NCI-H446 treated with DMSO at 0.1 percent for 48 hours (cell line): Measurements from ENCODE around the gene CEP164.

Experiments
- DNase-seq: peaks from one replicate; lab custom pipeline; 2025; lab: John Stamatoyannopoulos, UW

CEP164 gene

DNA sequence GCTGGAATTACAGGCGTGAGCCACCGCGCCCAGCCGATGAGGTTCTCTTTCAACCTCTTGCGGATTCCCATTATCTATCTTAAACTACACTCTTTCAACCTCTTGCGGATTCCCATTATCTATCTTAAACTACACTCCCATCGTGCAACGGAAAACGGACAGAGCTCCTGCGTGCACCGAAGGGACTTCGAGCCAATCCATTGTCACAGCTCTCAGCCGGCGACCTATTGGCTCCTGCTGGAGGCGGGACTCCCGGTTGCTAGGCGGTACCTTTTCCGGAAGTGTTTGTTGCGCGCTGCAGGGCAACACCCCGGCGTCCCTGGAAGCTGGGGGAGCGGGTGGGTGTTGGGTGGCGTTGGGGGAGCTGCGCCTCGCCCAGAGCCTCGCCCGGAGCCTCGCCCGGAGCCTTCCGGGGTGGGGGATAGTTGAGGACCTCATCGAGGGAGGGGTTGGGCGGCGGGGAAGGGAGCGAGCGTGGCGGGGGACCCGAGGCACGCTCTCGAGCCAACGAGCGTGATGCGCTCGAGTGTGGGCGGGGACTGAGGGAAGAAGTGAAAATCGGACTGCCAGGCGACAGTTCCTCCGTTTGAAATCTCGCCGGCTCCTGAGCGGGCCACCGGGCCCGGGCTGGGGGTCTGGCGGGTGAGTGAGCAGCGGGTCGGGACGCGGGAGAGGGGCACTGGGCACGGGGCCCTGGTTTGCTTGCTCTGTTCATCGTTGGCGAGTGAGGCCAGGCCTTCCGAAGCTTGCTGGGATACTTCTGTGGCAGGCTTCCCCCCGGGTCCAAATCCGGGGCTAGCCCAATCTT is at the start of gene CEP164:
TSS of gene CEP164 (plus strand) at position 288 of the 808 bp plus-strand sequence. CDS start 10,733 bp downstream, outside the sequence.
- peak; percentile 95 for DNase-seq

DNA sequence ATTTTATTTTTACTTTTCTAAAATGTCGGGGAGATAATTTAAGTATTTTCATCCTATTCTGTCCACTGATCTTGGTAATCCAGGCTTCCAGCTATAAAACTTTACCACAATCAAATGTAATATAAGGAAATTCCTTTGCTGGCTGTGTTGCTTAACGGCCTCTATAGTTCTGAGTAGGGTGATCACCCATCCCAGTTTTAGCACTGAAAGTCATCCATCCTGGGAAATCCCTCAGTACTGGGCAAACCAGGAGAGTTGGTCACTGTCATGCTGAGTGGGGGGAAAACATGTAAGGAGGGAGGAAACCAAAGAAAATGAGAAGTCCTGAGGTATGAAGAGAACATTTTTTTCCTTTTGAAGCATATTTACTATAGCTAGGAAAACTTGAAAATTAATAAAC is 49.3 kb upstream of the CEP164 start:
- no peak for DNase-seq

DNA sequence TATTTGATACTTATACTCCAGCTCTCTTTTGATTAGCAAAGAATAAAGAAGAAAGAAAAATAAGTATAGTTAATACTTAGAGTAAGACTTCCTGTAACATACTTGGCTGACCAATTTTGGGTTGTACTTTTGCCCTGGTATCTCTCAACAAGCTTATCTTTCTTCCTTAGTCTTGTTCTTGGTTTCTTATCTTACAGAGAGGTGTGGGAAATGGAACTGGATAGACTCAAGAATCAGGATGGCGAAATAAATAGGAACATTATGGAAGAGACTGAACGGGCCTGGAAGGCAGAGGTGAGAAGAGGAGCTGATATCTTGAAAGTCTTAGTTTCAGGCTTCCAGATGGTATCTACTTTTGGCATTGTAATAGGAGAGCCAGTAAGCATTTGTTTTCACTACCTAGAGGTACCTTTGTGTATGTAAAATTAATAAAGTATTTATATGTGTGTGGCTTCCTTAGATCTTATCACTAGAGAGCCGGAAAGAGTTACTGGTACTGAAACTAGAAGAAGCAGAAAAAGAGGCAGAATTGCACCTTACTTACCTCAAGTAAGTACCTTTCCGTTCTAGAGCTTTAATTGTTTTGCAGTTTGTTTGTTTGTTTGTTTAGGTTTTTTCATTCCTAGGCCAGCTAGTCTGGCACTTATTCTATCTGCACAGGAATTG is 47.8 kb upstream of the CEP164 start:
- DNase-seq = no peak

DNA sequence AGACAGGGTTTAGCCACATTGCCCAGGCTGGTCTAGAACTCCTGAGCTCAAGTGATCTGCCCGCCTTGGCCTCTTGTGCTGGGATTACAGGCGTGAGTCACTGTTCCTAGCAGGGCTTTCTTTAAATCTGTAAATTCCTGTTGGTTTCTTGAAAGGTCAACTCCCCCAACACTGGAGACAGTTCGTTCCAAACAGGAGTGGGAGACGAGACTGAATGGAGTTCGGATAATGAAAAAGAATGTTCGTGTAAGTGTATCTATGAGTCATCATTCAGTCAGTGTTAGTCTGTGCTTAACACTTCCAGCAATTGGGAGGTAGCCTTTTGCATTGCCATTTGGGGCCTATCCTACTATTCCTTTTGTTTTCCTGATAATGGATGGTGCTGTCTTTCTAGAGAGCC is 46.5 kb upstream of the CEP164 start:
- DNase-seq = no peak

DNA sequence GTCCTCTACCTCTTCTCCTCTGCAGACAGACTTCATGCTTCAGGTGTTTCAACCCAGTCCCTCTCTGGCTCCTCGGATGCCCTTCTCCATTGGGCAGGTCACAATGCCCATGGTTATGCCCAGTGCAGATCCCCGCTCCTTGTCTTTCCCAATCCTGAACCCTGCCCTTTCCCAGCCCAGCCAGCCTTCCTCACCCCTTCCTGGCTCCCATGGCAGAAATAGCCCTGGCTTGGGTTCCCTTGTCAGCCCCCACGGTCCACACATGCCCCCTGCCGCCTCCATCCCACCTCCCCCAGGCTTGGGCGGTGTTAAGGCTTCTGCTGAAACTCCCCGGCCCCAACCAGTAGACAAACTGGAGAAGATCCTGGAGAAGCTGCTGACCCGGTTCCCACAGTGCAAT is 45.8 kb upstream of the CEP164 start:
- DNase-seq = no peak

DNA sequence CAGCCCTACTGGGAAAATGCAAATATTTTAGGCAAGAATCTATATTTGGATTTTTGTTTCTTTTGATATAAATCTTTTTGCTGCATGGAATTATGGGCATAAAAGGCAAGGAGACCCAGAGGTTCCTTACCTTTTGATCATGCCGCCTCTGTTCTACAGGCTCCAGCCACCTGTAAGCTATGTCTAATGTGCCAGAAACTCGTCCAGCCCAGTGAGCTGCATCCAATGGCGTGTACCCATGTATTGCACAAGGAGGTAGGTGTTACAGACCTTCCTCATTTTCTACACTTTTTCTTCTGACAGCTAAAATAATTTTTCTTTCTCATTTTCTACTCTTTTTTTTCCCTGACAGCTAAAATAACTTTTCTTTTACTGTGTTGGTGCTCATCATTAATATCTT is 44.7 kb upstream of the CEP164 start:
- DNase-seq = no peak

GRCh38 chr11:117284053-117284452 is 43.6 kb upstream of the CEP164 start:
- no peak for DNase-seq

DNA sequence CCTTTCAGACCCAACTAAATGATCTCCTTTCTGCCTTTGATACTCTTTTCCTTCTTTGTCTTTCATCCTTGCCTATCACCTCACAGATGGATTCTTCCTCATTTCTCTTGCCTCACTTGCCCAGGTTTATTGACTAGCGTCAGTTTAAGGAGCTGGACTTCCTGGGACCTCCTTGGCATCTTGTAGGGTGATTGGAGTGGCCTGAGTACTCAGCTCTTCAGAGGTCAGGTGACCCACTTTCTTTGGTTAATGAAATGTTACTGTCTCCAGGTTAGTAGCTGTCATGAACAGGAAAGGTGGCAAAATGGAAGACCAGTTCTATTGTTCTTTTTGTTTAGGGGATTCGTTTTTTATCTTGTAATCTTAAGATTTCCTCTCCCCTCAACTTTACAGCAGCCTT is 41.1 kb upstream of the CEP164 start:
- DNase-seq = no peak

GRCh38 chr11:117287668-117288067 is 40.0 kb upstream of the CEP164 start:
- DNase-seq = no peak

DNA sequence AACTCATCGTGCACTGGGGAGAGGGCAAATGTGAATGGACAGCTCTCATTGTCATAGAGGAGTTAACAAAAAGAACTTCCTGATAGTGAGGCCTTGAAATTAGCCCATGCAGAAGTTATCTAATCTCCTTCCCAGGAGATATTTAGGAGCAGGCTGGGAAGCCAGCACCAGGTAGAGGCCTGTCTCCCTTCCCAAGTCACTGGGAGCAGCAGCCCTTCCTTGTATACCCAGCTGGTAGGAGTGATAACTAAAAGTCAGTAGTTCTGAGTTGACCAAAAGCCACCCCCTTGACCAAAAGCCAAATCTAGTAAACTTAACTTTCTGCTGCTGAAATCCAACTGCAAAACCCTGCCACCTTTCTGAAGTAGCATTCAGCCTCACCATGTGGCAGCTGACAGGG is 37.9 kb upstream of the CEP164 start:
- DNase-seq = no peak

DNA sequence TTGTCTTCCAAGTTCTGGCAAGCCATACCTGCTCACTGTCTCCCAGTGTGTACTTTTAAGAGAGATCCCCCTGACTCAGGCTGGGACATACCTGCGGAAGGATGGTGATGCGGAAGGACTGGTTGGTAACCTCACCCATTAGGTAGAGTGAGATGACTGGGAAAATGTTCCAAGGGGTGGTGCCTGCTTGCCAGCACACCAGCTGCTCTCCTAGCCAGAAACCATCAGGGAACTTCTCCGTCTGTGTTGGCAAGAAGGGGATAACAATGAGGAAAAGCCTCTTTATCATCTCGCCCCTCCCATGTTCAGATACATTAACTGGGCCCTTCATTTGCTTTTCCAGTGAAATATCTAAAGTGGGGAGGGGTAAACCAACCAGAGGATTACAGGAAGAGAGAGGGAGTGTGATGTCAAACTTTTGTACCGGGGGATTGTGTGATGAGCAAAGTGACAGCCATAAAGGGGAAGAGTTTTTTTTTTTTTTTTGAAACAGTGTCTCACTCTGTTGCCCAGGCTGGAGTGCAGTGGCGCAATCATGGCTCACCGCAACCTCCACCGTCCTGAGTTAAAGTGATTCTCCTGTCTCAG is 36.8 kb upstream of the CEP164 start, which contains the start of gene BACE1-AS:
TSS of gene BACE1-AS (plus strand) at position 538 of the 588 bp plus-strand sequence.
- DNase-seq = no peak

GRCh38 chr11:117292616-117293015 is 35.0 kb upstream of the CEP164 start:
- no peak for DNase-seq

DNA sequence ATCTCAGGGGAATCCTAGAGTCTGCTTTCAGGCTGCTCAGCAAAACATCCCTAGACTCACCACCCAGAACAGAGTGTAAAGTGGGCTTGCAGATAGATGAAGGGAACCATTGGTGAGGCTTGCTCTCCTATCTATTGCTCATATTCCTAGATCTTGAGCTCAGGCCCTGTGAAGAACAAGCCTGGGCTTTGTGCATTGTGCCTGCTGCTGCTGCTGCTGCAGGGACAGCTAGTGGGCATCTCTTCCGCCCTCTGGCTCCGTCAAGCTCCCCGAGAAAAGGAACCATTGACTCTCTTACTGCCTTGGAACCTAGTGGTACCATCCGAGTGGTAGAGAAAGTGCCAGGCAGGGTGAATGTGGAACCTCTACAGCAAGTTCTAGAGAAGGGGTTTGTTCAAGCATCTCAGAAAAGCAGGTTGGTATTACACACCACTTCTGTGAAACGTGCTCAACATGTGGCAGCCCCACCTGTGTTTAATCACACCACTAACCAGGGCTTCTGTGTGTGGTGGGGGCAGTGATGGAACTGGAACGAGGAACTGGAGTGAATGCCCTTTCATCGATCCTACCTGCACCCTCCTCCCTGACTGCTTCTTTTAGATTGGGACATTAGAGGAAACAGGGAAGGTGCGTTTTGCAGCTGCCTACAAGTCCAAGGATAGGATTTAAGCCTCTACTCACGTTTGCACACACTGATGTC is 32.1 kb upstream of the CEP164 start:
- DNase-seq = no peak

GRCh38 chr11:117296881-117297280 is 30.8 kb upstream of the CEP164 start:
- no peak for DNase-seq

GRCh38 chr11:117298195-117298594 is 29.5 kb upstream of the CEP164 start:
- no peak for DNase-seq

GRCh38 chr11:117299351-117300282 is 28.0 kb upstream of the CEP164 start:
- DNase-seq = no peak

DNA sequence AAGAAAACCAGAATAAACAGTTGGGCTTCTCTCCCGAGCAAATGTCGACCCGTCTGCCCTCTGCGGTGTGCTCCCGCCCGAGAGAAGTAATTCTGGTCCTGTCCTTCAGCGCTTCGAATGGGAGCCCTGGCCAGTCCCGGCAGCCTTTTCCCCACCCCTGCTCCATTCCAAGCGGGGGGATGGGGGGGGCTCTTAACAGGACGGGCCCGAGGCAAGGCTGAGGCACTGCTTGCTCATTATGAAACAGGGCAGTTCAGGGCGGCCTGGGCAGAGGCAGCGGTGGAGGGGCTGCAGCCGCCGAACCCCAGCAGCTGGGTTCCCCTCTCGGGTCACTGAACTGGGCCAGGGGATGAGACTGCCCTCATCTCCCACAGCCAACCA is 27.4 kb upstream of the CEP164 start:
- no peak for DNase-seq

DNA sequence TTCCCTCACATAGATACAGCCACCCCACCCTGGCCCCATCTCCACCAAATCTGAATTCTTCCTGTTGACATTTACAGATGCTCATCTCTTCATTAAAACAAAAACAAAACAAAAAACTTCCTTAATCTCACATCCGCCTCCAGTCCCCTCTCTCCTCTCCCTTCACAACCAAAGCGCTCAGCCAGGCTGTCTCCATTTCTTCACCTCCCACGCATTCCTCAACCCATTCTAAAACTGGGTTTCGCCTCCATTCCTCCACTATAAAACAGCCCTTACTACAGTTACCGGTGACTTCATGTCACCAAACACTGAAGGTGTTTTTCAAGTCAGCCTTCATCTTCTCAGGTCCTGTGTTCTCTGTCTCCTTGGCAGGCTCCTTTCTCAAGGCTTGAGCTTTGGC is 26.9 kb upstream of the CEP164 start:
- no peak for DNase-seq

DNA sequence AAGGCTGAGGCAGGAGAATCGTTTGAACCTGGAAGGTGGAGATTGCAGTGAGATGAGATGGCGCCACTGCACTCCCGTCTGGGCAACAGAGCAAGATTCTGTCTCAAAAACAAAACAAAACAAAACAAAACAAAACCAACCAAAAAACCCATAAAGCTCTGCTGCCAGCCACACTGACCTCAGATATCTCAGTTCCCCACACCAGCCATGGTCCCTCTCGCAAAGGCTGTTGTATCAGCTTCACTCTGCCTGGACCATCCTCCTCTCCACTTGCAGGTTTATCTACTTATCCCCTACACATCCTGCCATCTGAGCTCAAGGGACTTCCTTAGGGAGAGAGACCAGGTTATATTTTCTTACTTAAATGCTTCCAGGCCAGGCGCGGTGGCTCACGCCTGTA is 25.4 kb upstream of the CEP164 start:
- no peak for DNase-seq

DNA sequence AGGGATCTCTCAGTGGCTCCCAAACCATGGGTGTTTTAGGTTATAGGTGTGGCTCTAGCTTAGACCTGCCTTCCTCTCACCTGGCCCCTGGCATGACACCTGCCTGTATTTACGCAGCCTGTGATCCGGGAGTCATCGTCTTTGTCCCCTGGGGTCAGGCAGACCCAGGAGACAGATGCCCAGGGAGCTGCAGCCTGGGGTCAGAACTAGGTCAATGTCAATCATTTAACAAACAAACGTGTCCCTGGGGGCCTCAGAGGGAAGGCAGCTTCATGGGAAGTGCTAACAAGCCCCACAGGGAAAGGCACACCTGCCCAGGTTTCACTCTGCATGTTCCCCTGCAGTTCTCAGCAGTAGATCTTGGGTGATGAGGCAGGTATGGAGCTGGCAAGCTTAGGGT is 24.6 kb upstream of the CEP164 start:
- DNase-seq = no peak

- no peak for DNase-seq
These were observed 23.9 kb upstream of the CEP164 start for GRCh38 chr11:117303646-117304315.
